GM19043 (cell line): Measurements from ENCODE around the gene STAT5A.
"Not testable (repeated sequence)": the region's sequence is repeated elsewhere in the genome, so short reads cannot be mapped to it uniquely, and the experiment has no call there.

Source experiments
- ATAC-seq: cut with Tn5 transposase; IDR thresholded peaks from one replicate; pipeline ENCODE4 v1.9.1; 2021; ENCODE audit warnings: low read depth; ENCODE audit not compliant: unreplicated experiment

The STAT5A gene

GRCh38 chr17:42287977-42288802, at the start of gene STAT5A:
STAT5A (plus strand) TSS chr17:42288498; CDS start chr17:42289412, 914 bp downstream.
- ATAC-seq: peak; percentile 60

- not testable (repeated sequence) for ATAC-seq
These were observed 48.7 kb upstream of the STAT5A start for GRCh38 chr17:42239576-42239975.

- ATAC-seq: no peak
These were observed 48.1 kb upstream of the STAT5A start for GRCh38 chr17:42240201-42240600.

DNA sequence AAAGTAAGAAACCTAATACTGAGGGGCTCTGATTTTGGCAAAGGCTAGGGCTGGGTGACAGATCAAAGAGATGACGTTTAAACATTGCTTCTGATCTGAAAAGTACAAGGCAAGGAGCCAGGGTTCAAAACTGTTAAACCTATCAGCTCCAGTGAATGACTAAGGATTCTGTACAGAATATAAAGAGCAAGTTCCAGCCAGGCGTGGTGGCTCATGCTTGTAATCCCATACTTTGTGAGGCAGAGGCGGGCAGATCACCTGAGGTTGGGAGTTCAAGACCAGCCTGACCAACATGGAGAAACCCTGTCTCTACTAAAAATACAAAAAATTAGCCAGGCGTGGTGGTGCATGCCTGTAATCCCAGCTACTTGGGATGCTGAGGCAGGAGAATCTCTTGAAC, 47.4 kb upstream of the STAT5A start:
- ATAC-seq: not testable (repeated sequence)

DNA sequence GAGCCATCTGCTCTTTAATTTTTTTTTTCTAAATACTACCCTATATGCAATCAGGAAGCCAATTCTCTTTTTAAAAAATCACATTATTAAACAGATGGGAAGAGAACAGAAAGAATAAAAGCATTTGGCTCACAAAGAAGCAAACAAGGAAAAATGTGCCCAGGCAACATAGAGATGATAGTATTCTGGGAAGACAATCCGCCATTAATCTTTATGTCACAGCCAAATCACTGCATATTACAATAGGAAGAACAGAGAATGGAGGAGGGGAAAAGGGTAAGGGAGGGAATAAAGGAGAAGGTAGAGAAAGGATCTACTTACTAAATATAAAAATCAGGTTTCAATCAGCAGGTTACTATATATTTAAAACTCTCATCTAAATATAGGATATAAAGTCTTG, 46.4 kb upstream of the STAT5A start:
- ATAC-seq: no peak

DNA sequence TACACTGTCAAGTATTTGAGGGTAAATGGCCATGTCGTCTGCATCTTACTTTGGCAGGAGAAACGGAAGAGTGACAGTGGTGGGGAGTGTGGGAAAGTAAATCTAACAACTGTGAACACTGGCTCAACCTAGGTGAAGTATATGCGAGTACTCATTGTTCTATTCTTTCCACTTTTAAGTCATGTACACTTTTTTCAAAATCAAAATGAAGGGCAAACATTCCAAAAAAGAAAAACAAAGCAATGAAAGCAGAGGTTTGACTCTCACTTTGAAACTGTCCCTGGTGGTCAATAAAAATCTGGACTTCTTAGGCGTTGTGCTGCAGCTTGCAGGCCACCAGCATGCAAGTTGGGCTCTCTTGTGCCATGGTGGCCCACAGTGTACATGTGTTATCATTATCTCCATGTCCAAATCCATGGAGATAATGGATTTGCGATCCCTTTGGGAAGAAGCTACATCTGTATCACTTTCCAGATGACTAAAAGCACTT, 44.8 kb upstream of the STAT5A start:
- ATAC-seq: no peak

GRCh38 chr17:42244116-42244515, 44.2 kb upstream of the STAT5A start:
- not testable (repeated sequence) for ATAC-seq

DNA sequence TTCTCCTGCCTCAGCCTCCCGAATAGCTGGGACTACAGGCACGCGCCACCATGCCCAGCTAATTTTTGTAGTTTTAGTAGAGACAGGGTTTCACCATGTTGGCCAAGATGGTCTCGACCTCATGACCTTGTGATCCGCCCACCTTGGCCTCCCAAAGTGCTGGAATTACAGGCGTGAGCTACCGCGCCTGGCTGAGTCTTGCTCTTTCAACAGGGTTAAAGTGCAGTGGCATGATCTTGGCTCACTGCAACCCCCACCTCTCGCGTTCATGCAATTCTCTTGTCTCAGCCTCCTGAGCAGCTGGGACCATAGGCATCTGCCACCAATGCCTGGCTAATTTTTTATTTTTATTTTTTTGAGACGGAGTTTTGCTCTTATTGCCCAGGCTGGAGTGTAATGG, 43.1 kb upstream of the STAT5A start:
- not testable (repeated sequence) for ATAC-seq

GRCh38 chr17:42246515-42246914, 41.8 kb upstream of the STAT5A start:
- no peak for ATAC-seq

- no peak for ATAC-seq
These were observed 40.6 kb upstream of the STAT5A start for GRCh38 chr17:42247734-42248133.

DNA sequence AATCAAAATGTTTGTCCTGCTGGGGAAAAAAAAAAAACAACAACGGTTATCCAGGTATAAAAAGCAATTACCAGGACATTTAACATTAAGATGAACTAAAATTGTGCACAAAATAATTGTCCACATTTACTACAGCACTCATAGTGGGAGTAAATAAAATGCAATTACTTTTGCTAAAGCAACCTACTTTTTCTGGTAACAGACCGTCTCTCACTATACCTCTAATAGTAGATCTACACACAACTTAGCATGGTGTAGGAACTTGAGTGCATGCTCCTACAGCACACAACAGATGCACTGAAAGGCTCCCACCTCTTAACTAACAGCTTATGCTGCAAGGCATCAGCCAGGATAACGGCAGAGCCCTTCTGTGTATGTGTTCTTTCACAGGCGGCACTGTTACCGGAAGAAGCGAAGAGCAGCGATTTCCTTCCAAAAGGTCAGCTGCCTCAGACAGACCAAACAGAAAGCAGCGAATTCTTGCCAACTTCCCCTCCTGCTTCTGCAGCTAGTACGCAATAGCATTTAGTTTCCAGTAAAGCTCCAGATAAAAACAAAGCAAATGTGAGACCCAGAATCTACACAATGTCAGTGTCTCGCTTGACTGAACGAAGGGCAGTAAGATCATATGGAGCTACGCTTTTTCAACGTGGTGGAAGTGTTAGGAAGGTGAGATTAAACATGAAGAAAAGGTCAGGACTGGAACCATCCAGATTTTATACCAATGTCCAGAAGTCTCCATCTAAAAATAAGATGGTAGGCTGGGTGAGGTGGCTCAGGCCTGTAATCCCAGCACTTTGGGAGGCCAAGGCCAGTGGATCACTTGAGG, 39.7 kb upstream of the STAT5A start:
- peak; percentile 79 for ATAC-seq

- no peak for ATAC-seq
These were observed 38.4 kb upstream of the STAT5A start for GRCh38 chr17:42249681-42250446.

DNA sequence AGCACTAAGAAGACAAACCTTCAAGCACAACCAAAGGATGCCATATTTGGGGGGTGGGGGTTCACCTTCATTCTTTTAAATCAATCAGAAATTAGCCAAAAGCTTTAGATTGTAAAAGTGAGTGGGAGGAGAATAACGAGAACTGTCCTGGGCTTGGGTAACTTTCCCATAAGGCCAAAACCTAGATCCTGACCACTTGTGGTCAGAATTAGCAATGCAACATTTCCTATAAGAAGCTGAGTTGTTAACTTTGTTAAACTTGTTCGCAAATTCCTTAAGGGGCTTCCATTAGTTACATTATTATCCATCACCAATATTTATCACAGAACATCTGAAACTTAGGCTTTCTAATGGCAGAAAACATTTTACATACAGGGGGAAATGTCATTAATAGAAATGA, 37.2 kb upstream of the STAT5A start:
- ATAC-seq: no peak

- no peak for ATAC-seq
These were observed 35.4 kb upstream of the STAT5A start for GRCh38 chr17:42252597-42253550.

GRCh38 chr17:42253578-42253977, 34.7 kb upstream of the STAT5A start:
- no peak for ATAC-seq

DNA sequence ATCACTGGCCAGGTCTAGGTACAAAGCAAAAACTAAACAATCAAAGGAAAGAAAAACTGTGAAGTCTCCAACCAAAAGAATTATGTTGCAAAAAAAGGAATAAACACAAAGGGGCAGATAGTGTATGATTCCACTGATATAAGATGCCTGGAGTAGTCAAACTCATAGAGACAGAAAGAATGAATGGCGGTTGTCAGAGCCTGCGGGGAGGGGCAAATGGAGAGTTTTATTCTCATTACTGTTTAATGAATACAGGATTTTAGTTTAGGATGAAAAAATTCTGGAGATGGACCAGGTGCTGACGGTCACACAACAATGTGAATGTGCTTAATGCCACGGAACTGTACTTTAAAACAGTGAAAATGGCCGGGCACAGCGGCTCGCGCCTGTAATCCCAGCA, 32.9 kb upstream of the STAT5A start:
- no peak for ATAC-seq

DNA sequence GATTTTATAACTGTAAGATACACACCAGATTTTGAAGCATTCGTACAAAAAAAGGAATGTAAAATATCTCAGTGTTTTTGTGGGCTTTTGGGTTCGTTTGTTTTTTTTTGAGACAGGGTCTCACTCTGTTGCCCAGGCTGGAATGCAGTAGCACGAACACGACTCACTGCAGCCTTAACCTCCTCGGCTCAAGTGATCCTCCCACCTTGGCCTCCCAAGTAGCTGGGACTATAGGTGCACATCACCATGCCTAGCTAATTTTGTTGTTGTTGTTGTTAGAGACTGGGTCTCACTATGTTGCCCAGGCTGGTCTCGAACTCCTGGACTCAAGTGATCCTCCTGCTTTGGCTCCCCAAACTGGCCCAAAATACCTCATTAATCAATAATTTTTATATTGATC, 28.0 kb upstream of the STAT5A start:
- no peak for ATAC-seq

DNA sequence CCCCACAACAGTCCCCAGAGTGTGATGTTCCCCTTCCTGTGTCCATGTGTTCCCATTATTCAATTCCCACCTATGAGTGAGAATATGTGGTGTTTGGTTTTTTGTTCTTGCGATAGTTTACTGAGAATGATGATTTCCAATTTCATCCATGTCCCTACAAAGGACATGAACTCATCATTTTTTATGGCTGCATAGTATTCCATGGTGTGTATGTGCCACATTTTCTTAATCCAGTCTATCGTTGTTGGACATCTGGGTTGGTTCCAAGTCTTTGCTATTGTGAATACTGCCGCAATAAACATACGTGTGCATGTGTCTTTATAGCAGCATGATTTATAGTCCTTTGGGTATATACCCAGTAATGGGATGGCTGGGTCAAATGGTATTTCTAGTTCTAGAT, 23.9 kb upstream of the STAT5A start:
- not testable (repeated sequence) for ATAC-seq

GRCh38 chr17:42266462-42266861, 21.8 kb upstream of the STAT5A start:
- no peak for ATAC-seq
